GM19455 (cell line): ENCODE data around the gene MCC.
A peak's percentile ranks its signal among the peaks of the same experiment; 100 is the strongest.
"Not testable (repeated sequence)": the region's sequence is repeated elsewhere in the genome, so short reads cannot be mapped to it uniquely, and the experiment has no call there.

Experiments used
- ATAC-seq: cut with Tn5 transposase; IDR thresholded peaks from one replicate; pipeline ENCODE4 v1.9.1; 2021; ENCODE audit not compliant: unreplicated experiment

The MCC gene

GRCh38 chr5:113427871-113428574, 60.2 kb downstream of the MCC start:
- ATAC-seq: no peak

GRCh38 chr5:113425909-113426308, 62.3 kb downstream of the MCC start:
- ATAC-seq: no peak

DNA sequence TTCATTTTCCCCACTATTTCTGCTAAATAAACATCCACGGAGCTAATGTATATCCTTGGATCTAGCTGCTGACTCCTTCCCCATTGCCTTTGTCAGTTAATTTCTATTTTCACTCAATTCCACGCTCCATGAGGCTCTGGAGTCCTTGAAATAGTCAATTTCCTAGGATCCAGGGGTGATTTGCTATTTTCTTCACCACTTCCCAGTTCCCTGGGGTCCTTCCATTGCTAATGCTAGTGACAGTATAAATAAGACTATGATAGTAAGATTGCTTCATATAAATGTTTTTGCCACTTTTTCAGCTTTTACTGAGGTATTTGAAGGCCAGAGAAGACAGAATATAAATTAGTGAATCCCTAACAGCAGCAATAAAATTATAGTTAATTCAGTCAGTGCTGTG, 66.6 kb downstream of the MCC start:
- ATAC-seq: no peak

DNA sequence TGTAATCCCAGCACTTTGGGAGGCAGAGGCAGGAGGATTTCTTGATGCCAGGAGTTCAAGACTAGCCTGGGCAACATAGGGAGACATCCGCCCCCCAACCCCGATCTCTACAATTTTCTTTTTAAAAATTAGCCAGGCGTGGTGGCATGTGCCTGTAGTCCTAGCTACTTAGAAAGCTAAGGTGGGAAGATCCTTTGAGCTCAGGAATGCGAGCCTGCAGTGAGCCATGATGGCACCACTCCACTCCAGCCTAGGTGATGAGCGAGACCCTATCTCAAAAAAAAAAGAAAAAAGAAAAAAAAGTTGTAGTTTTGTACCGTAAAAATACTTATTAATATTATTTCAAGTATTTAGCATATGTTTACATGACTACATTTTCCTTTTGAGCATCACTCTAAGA, 82.7 kb downstream of the MCC start:
- no peak for ATAC-seq

DNA sequence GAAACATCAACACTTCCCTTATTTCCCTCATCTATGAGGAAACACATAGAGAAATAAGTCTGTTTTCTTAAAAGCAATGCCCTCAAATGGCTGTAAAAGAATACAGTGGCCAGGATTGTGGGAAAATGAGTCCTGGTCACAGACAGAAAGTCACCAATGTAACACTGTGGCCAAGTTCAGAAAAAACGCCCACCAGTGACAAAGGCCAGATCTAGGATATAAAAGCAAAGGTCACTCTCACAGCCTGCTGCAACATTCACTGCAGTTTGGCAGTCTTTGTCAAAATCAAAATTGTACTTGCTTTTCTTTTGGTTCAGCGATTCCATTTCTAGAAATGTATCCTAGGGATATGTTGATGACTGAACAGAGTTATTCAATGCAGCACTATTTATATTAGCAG, 84.0 kb downstream of the MCC start:
- ATAC-seq: no peak

GRCh38 chr5:113397986-113398385, 90.3 kb downstream of the MCC start:
- not testable (repeated sequence) for ATAC-seq

DNA sequence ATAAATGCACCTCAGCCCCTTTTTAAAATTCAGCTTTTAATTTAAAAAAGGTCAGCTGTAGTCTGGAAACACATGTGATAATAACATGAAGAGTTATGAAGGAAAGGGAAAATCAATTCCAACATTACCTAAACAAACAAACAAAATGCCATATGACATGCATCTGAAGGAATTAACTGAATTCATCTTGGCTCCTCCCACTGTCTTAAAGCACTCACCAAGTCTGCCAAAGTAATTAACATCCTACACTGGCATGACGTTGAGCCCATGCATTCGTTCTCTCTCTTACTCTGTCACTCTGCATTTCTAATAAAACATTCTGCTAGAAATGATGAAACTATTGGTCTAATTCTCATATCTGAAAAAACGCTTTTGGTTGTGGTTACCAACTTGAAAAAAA, 91.2 kb downstream of the MCC start:
- no peak for ATAC-seq

GRCh38 chr5:113394658-113395057, 93.6 kb downstream of the MCC start:
- no peak for ATAC-seq

GRCh38 chr5:113390224-113390623, 98.0 kb downstream of the MCC start:
- peak; percentile 86 for ATAC-seq

DNA sequence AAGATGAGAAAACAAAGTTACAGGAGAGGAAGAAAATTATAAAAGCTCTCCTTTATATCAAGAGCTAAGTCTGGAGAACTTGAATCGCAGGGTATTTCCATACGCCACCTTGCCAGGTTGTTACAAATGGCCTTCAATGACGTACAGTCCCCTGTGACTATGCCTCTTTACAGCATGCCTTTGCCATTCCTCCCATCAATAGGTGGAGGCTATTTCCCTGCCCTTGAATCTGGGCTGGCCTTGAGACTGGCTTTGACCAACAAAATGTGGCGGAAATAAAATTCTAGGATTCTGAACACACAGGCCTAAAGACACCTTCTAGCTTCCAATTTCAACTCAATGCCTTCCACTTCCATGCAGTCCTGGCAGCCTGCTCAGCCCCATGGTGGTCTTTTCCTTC, 99.1 kb downstream of the MCC start:
- ATAC-seq: no peak

DNA sequence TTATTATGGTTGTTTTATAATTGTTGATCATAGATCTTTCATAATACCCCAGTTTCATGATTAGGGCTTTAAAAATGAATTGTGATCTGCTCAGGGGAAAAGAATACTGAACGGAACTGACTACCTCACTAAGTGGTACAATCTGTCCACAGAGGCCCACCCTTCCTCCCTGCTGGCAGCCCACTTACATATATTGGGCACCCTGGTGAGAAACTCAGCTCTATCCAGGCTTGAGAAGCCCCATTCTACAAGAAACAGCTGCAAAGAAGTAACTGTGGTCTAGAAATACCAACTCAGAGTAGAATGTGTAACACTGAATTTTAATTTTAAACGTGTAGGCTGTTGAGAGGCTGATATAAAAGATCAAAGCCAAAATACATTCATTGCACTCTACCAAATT, 100.4 kb downstream of the MCC start:
- ATAC-seq: no peak

DNA sequence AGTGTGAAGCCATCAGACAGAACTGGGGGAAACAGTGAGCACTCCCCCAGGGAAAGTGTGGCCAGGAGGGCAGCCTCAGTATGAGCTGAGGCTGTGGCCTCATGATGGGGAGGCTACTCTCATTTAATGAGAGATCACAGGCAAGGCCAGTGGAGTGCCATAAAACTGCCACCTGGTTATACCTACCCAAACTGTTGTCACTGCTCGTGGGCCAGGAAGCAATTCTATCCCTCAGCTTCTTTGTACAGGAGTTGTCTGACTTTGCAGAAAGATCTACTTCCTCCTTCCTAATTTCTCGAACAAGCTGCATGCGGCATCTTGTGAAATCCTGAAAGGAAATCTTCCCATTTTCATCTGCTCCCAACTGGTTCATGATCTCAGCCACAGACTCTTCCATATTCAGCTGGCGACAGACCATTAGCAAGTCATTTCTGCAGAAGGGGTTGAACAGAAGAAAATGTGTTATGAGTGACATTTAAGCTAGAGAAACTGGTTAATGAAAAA, 103.4 kb downstream of the MCC start:
- no peak for ATAC-seq

GRCh38 chr5:113382731-113383130, 105.5 kb downstream of the MCC start:
- ATAC-seq: no peak

DNA sequence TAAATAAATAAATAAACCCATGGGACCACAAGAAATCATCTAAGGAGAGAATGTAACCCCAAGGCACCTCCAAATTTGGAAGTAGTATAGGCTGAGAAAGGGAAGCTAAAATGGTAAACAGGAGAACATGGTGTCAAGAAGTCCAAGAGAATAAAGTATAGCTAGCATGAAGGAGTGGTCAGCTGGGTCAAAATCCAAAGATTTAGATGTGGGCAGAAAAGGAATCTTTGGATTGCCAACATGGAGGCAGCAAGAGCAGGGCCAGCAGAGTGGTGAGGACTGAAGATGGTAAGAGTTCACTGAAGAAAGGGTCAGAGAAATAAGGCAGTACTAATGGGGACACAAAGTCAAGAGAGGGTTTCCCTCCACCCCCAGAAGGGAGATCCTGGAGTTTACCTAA, 106.5 kb downstream of the MCC start:
- no peak for ATAC-seq

- ATAC-seq: no peak
Observed at GRCh38 chr5:113380807-113381326, 107.4 kb downstream of the MCC start.

DNA sequence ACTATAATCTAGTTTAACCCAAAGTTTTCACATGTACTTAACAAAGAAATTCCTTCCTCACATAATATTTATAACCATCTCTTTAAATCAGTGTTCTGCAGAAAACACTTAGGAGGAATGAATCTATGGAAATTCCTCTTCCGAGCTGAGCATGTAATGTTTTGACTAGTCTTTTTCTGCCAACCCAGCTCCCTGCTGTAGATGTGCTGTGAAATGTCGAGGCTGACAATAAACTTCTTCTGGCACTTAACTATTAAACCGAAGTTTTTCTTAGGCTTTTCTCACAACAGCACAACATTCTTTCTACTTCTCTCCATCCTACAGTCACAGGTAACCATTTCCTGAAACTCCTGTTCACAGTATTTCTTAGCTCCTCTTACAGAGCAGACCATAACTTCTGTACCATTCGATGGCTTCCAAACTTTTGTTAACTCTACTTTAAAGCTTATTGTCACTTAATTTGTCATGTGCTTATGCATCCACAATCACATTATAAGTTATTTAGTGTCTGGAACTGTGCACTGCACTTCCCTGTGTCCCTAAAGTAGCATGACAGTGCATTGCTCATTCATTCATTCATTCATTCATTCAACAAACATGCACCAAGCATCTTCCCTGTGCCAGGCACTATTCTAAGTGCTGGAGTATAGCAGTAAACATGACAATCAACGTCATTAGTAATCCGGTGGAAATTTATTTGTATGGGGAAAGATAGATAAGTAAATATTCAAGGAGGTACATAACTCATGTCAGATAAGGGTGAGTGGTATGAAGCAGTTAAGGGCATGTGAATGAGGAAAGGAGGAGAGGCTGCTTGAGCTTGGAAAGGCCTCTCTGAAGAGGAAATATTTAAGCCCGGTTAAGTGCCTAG, 108.1 kb downstream of the MCC start:
- ATAC-seq: no peak

DNA sequence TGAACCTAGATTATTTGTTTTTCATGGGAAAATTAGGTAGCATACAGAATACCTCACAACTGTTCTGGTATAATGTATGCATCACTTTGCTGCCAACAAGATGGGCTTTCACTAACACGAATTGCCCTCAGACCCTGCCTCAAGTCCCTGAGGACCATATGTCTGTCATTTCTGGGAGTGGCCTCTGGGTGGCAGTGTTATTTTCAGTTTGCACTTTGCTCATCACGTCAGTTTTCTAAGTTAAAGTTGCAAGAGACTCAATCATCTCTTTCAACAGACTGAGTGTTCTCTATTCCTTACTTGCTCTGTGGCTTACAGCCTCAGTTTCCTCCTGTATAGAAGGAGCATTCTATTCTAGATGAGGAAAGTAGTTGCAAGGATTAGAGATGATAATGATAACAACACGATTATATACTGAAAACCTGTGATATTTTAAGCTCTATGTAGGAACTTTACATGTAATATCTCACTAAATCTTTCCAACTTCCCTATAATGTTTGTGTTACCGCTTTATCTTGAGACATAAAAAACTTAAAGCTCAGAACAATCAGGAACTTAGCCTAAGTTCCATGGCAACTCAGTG, 109.2 kb downstream of the MCC start:
- ATAC-seq: no peak

DNA sequence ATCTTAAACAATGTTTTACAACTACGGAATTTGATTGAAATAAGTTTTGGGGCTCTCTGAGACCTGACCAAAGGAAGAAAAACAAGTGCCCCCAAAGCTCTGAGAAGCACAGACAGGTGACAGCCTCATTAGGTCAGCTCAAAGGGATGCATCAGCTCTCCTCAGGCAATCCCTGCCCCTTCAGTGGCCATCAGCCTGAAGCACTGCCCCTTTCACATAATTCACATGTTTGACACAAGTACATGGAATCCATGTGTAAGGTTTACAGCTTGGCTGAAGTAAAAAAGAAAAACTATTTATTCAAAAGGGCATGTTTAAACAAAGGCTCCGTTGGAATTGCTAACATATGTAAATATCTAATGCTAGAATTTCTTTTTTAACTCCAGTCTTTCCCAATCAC, 109.7 kb downstream of the MCC start:
- ATAC-seq: no peak

DNA sequence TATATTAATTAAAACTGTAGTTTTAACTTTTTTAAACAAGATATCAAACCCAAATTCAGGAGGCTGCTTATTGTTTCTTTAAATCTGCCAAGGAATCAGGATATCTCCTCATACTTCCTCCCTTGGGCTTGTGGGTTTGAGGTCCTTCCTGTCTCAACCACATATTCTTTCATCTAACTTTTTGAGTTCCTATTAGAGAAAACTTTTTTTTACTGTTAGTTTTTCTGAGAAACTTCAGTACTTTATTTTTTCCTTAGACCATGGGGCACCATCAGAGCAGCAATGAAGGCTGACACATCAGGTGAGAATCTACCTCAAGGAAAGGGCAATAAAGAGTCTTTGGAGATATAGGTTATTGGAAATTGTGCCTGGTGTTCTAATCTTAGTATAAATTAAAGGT, 110.2 kb downstream of the MCC start:
- no peak for ATAC-seq

DNA sequence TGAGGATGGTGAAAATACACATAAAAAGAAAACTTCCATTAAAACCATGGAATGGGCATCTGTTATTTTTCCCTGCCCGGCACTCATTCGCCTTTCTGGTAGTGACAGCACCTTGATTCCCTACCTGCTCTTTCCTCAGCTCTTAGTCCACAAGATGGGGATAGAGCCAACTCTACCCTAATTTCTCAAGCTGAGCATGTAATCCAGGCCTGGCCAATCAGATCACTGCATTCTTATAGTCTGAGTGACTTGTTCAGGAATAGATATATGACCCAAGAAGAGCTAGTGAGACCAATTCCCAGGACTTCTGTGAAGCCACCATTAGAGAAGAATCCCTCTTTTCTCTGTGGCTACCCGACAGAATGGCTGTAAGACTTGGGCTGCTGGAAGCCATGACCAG, 111.6 kb downstream of the MCC start:
- no peak for ATAC-seq

DNA sequence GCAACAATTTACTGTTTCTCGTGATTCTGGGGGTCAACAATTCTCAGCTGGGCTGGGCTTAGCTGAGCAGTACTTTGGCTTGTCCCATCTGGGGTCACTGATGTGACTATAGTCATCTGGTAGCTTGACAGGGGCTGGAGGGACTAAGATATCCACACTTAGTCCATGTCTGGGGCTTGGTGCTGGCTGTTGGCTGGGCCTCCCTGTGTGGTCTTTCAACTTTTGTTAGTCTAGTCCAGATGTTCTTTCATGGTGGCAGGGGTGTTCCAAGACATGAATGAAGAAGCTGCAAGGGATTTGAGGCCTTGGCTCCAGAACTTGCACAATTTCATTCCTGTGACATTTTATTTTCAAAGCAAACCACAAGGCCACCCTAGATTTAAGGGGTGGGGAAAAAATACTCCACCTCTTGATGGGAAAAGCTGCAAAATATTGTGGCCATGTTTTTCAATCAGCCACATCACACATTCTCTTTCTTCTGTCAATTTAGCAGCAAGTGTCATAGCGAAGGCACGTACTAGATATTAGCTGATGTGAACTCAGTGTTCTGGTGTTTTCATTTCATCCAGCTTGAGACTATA, 112.7 kb downstream of the MCC start:
- no peak for ATAC-seq
